Psoas muscle (tissue), 8 donors: Measurements from ENCODE around the gene DNAH12. TPM values are rescaled to one million over a fixed set of nuclear protein-coding genes. Genes with fewer than 3 reads are reported as not detected.
"Not testable (repeated sequence)": the region's sequence is repeated elsewhere in the genome, so short reads cannot be mapped to it uniquely, and the experiment has no call there.

Experiments used
- ATAC-seq, 4 donors: fragments of 200-7000 bp; cut with Tn5 transposase; one replicate each; pipeline ENCODE4 v1.9.1; 2020; ENCODE audit warnings: moderate library complexity in 3 of 4, mild to moderate bottlenecking in 2 of 4
- DNase-seq, 2 donors: peaks; one replicate each; pipeline ENCODE4 v3.0.0-alpha.2; 2020
- H3K27ac ChIP-seq: fragments of 200-600 bp; one replicate; pipeline ENCODE4 v1.8.0; 2022
- H3K27me3 ChIP-seq, 3 donors: fragments of 200-600 bp in 1 of 3; one replicate each; pipeline versions ENCODE4 v1.6.1 to v1.8.0; 2013 to 2022; ENCODE audit warnings: low read length in 2 of 3, mild to moderate bottlenecking in 2 of 3, moderate library complexity in 1 of 3; ENCODE audit not compliant: insufficient read depth in 3 of 3
- H3K36me3 ChIP-seq, 2 donors: fragments of 200-600 bp in 1 of 2; one replicate each; pipeline versions ENCODE4 v1.6.1 to v1.8.0; 2013 to 2022; ENCODE audit warnings: low read depth in 1 of 2, mild to moderate bottlenecking in 1 of 2, moderate library complexity in 1 of 2; ENCODE audit not compliant: insufficient read depth in 1 of 2
- H3K4me1 ChIP-seq: fragments of 200-600 bp; one replicate; pipeline ENCODE4 v1.8.0; 2022
- H3K4me3 ChIP-seq: fragments of 200-600 bp; one replicate; pipeline ENCODE4 v1.8.0; 2022; ENCODE audit warnings: mild to moderate bottlenecking
- H3K9me3 ChIP-seq: fragments of 200-600 bp; one replicate; pipeline ENCODE4 v1.8.0; 2022
- CTCF ChIP-seq: fragments of 200-600 bp; IDR thresholded peaks from one replicate; pipeline ENCODE4 v1.8.0; 2022; ENCODE audit warnings: antibody characterized with exemption
- WGBS, 3 donors: extraction: QIAGEN DNeasy Blood & Tissue Kit; methylation state at CpG; one replicate each; pipeline versions ENCODE4 v1.1.6 to v1.1.7; 2013; 5-methylcytosine and 5-hydroxymethylcytosine counted together
- intact Hi-C, 2 donors: fragments of 100-400 bp; cut with DNase I; formaldehyde crosslinking; loops; one replicate each; pipeline versions ENCODE4 v1.11.0 to v1.14.2; 2022
- polyA plus RNA-seq, 3 donors: library from polyadenylated mRNA; stranded (reverse); fragments of 200-250 nt; gene quantifications; one replicate each; pipeline ENCODE4 v1.2.3, GENCODE V29; 2013
- total RNA-seq, 4 donors: library from RNA; stranded (reverse); fragmentation: NEBNext Ultra II Directional in 2 of 4; extraction: Animal tissue kit (Norgen Biotek cat#: 25700) in 2 of 4; gene quantifications; one replicate each; pipeline versions ENCODE4 v1.2.1 to v1.2.4, GENCODE V29; 2021 to 2023
- donor health status: healthy with polysubstance abuse.
- donor health status: DM: no; HTN: no; CAD: no; lungs with moderate emphysema.
- donor health status: Bipolar disorder and iron deficiency.
- donor health status: healthy.
- donor health status: DM: yes; HTN: yes; CAD: no.
- donor health status: DM: no; HTN: no; CAD: no.
- donor health status: DM: no; HTN: no; CAD: no.
- donor health status: DM: yes; HTN: yes; CAD: no.

Gene DNAH12
- total and polyA plus RNA-seq, 7 donors: under 0.01 to 0.34 (median 0.08) TPM; not detected in 1

- TF ChIP-seq CTCF: no peak
- DNase-seq (no peak), ATAC-seq (no peak)
- intact Hi-C loops: no loop called here
- no peaks in the 10 kb centered on the region for H3K27me3 ChIP-seq
- H3K27ac ChIP-seq: no peak overlapping the region
- H3K36me3 ChIP-seq: no peaks in the 10 kb centered on the region
- WGBS, 3 donors: 81 to 98% (median 92%) methylated on average over 3 of the region's 3 CpGs
- H3K4me3 ChIP-seq: no peak overlapping the region
- H3K4me1 ChIP-seq: no peaks in the 10 kb centered on the region
- H3K9me3 ChIP-seq: peaks cover 12% of the 10 kb centered on the region
Observed at GRCh38 chr3:57314204-57314603, 229.9 kb downstream of the DNAH12 start.

DNA sequence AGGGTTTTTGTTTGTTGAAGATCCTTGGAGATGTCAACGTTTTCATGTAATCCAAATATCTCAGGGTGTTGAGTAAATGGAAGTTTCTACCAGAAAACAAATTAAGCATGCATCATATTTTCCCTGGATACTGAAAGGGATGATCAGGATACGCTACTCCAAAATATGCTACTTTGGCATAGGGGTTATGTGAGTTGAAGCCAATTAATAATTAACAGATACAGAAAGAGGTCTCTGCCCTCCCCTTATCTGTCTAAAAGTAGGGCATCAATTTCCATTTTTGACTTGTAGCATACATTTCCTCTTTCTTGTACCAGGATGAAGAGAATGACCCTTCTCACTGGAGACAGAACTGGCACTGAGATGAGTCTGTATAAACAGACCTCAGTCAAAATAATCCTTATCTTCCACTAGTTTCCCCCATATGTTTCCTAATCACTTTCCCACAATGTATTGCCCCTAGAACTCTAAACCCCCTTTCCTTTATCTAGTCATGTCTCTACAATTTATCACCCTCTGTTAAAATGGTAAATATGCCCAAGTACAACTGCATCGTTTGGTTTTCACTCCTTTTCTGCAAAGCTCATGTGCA, 234.3 kb downstream of the DNAH12 start:
- H3K4me1 ChIP-seq: no peaks in the 10 kb centered on the region
- WGBS, 3 donors: 56 to 63% (median 60%) methylated on average over 3 of the region's 3 CpGs
- DNase-seq (no peak), ATAC-seq (no peak)
- TF ChIP-seq CTCF: no peak
- no peaks in the 10 kb centered on the region for H3K27me3 ChIP-seq
- no peaks in the 10 kb centered on the region for H3K36me3 ChIP-seq
- no peak overlapping the region for H3K27ac ChIP-seq
- no peak overlapping the region for H3K4me3 ChIP-seq
- H3K9me3 ChIP-seq: no peaks in the 10 kb centered on the region
- intact Hi-C loops: no loop called here

DNA sequence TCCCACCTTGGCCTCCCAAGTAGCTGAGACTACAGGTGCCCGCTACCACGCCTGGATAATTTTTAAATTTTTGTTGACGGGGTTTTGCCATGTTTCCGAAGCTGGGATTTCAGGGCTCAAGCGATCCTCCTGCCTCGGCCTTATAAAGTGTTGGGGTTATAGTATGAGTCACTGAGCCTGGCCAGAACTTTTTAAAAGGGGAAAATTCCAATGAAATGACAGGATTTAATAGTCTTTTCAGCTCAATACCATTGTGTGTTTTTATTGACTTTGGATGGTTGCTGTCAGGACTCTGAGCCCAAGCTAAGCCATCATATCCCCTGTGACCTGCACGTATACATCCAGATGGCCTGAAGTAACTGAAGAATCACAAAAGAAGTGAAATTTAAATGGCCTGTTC, 240.6 kb downstream of the DNAH12 start:
- WGBS, 3 donors: 89 to 94% (median 94%) methylated on average over 7 of the region's 7 CpGs
- ATAC-seq: not testable (repeated sequence)

GRCh38 chr3:57298041-57298440, 246.1 kb downstream of the DNAH12 start:
- Histone ChIP-seq H3K36me3 (no peaks in the 10 kb centered on the region), H3K4me1 (no peaks in the 10 kb centered on the region), H3K9me3 (no peaks in the 10 kb centered on the region), H3K27me3 (no peaks in the 10 kb centered on the region), H3K4me3 (no peak overlapping the region), H3K27ac (peak overlapping the region; percentile 48)
- ATAC-seq: peak; percentile 86 to 95 (median 90)
- intact Hi-C loops: no loop called here
- 91 to 97% (median 92%) methylated on average over 1 of the region's 1 CpG for WGBS, 3 donors
- DNase-seq: peak in 1 of 2 donors; percentile 59
- peak; percentile 22 for TF ChIP-seq CTCF

More for the DNA sequence above, 240.6 kb downstream of the DNAH12 start:
- H3K4me1 ChIP-seq, H3K27me3 ChIP-seq, H3K27ac ChIP-seq, DNase-seq, H3K36me3 ChIP-seq, H3K4me3 ChIP-seq, intact Hi-C loops, H3K9me3 ChIP-seq: not testable (repeated sequence)

- 51 to 86% (median 55%) methylated on average over 4 of the region's 4 CpGs for WGBS, 3 donors
- Histone ChIP-seq H3K27me3 (no peaks in the 10 kb centered on the region), H3K9me3 (no peaks in the 10 kb centered on the region), H3K36me3 (no peaks in the 10 kb centered on the region), H3K4me3 (peak overlapping the region; percentile 54), H3K27ac (peak overlapping the region; percentile 80), H3K4me1 (peaks cover 7% of the 10 kb centered on the region)
- no peak for TF ChIP-seq CTCF
- DNase-seq (no peak), ATAC-seq (peak in 2 of 4 donors; percentile 30 to 56)
- intact Hi-C loops: no loop called here
Observed at GRCh38 chr3:57292897-57293526, 251.1 kb downstream of the DNAH12 start.
